ENCODE results near the gene OXTR.

GRCh38 chr3:8777201-8777977, 8.0 kb upstream of the OXTR start:
- no peak for TF ChIP-seq CTCF (IDR thresholded peaks at IDR 0.05 in 4 of 5, conservative IDR thresholded peaks at IDR 0.05 in 1 of 5)
- TF ChIP-seq POLR2A (IDR thresholded peaks at IDR 0.05): no peak

Data from gastrocnemius medialis (tissue), 4 donors.